ENCODE data around the gene SDK1.

Gene SDK1

DNA sequence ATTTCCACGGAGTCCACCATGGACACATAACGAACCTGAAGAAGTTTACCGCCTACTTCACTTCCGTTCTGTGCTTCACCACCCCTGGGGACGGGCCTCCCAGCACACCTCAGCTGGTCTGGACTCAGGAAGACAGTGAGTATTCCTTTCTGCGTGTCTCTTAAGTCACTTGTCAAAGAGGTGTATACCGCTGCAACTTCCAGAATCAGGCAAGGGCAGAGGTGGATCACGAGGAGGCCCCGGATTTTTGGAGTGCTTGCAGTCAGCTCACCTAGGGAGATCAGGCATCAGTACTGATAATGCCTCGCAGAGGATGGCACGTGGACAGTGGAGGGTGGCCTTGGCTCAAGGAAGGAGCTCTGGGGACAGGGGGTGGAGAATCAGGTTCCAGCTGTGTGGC lies 750.6 kb downstream of the SDK1 start:
- Histone ChIP-seq H3K4me1 (ENCODE audit: control insufficient read depth, insufficient read depth, low read length, poor library complexity, severe bottlenecking) (no peaks in the 10 kb centered on the region), H3K36me3 (ENCODE audit: control insufficient read depth, insufficient read depth, low read length) (no peaks in the 10 kb centered on the region), H3K27me3 (replicated peaks; ENCODE audit: control insufficient read depth, insufficient read depth, low read length, poor library complexity, severe bottlenecking) (peaks cover 4% of the 10 kb centered on the region), H3K9me3 (ENCODE audit: control insufficient read depth, low read length) (no peaks in the 10 kb centered on the region), H3K27ac (ENCODE audit: insufficient read depth, low read length, poor library complexity, severe bottlenecking) (no peak overlapping the region), H3K4me3 (ENCODE audit: insufficient read depth, low read depth, low read length, poor library complexity, severe bottlenecking) (no peak overlapping the region)
- no peak for DNase-seq

DNA sequence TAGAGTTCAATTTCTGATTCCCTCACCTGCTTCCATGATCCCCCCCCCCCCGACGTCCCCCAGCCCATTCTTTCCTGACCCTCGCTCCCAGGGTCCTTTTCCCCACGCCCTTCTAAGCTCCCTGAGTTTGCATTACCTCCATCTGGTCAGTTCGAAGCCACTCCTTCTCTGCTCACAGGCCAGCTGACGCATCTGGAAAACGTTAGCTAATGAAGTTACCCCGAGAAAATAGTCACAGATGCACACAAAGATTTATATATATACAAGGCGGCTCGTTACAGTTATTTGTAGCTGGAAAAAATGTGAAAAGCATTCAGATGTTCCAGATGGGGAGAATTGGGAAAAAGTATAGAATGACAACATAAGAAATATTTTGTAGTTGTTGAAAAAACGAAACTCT lies 751.1 kb downstream of the SDK1 start:
- no peak overlapping the region for H3K4me3 ChIP-seq (ENCODE audit: insufficient read depth, low read depth, low read length, poor library complexity, severe bottlenecking)
- no peak overlapping the region for H3K27ac ChIP-seq (ENCODE audit: insufficient read depth, low read length, poor library complexity, severe bottlenecking)
- peaks cover 4% of the 10 kb centered on the region for H3K27me3 ChIP-seq (replicated peaks; ENCODE audit: control insufficient read depth, insufficient read depth, low read length, poor library complexity, severe bottlenecking)
- no peaks in the 10 kb centered on the region for H3K9me3 ChIP-seq (ENCODE audit: control insufficient read depth, low read length)
- no peak for DNase-seq
- H3K36me3 ChIP-seq (ENCODE audit: control insufficient read depth, insufficient read depth, low read length): no peaks in the 10 kb centered on the region
- no peaks in the 10 kb centered on the region for H3K4me1 ChIP-seq (ENCODE audit: control insufficient read depth, insufficient read depth, low read length, poor library complexity, severe bottlenecking)

DNA sequence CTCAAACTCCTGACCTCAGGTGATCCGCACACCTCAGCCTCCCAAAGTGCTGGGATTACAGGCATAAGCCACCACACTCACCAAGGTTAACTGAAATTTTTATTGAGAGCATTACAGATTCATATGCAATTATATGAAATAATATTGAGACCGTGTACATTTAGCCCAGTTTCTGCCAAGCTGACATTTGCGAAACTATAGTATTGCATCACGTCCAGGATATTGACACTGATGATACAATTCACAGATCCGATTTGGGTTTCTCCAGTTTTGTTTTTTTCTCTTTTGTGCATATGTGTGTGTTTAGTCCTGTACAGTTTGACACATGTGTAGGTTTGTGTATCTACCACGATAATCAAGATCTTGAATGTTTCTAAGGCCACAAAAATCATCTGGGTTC lies 753.1 kb downstream of the SDK1 start:
- H3K4me1 ChIP-seq (ENCODE audit: control insufficient read depth, insufficient read depth, low read length, poor library complexity, severe bottlenecking): no peaks in the 10 kb centered on the region
- no peaks in the 10 kb centered on the region for H3K9me3 ChIP-seq (ENCODE audit: control insufficient read depth, low read length)
- no peak for DNase-seq
- no peaks in the 10 kb centered on the region for H3K36me3 ChIP-seq (ENCODE audit: control insufficient read depth, insufficient read depth, low read length)
- H3K27me3 ChIP-seq (replicated peaks; ENCODE audit: control insufficient read depth, insufficient read depth, low read length, poor library complexity, severe bottlenecking): peaks cover 4% of the 10 kb centered on the region
- H3K4me3 ChIP-seq (ENCODE audit: insufficient read depth, low read depth, low read length, poor library complexity, severe bottlenecking): no peak overlapping the region
- no peak overlapping the region for H3K27ac ChIP-seq (ENCODE audit: insufficient read depth, low read length, poor library complexity, severe bottlenecking)

DNA sequence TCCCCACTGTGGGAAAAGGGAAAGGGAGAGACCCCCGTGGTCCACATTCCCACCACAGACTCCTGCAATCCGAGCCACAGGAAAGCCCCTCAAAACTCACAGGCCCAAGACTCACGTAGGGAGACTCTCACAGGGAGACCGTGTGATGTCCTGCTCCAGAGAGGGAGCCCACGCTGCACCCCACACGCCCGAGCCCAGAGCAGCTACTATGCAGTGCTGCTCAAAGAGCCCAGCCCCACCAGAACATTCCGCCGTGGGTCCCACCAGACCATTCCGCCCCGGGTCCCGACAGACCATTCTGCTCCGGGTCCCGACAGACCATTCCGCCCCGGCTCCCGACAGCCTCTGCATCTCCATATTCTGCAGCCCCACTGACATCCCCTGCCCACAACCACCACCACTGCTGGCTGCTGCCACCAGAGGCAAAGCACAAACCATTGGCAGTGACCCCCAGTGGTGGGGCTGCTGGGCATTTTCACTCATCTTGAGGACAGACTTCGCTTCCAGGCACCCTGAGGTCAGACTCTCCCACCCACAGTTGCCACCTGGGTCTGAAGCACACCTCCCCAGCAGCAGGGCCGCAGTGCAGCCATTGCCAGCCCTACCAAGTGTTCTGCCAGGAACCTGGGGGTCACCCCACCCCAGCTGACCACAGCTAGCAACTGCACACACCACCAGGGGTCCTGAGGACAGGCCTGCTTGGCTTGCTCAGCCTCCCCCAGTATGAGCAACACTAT lies 755.7 kb downstream of the SDK1 start:
- Histone ChIP-seq H3K4me3 (ENCODE audit: insufficient read depth, low read depth, low read length, poor library complexity, severe bottlenecking) (no peak overlapping the region), H3K36me3 (ENCODE audit: control insufficient read depth, insufficient read depth, low read length) (no peaks in the 10 kb centered on the region), H3K27me3 (replicated peaks; ENCODE audit: control insufficient read depth, insufficient read depth, low read length, poor library complexity, severe bottlenecking) (no peaks in the 10 kb centered on the region), H3K4me1 (ENCODE audit: control insufficient read depth, insufficient read depth, low read length, poor library complexity, severe bottlenecking) (no peaks in the 10 kb centered on the region), H3K9me3 (ENCODE audit: control insufficient read depth, low read length) (no peaks in the 10 kb centered on the region), H3K27ac (ENCODE audit: insufficient read depth, low read length, poor library complexity, severe bottlenecking) (no peak overlapping the region)
- no peak for DNase-seq

DNA sequence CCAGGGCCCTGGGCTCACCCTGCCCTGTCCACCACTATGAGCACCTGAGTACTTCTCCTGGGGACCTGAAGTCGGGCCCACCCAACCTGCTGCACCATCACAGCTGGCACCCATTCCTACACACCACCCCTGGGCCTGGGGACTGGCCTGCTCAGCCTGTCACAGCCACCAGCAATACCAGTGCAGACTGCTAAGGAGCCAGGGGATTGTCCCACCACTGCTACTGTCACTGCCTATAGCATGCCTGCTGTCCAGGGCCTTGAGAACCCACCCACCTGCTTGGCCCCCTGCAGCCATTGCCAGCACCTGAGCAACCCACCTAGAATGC lies 756.2 kb downstream of the SDK1 start:
- DNase-seq: no peak
- no peaks in the 10 kb centered on the region for H3K27me3 ChIP-seq (replicated peaks; ENCODE audit: control insufficient read depth, insufficient read depth, low read length, poor library complexity, severe bottlenecking)
- H3K9me3 ChIP-seq (ENCODE audit: control insufficient read depth, low read length): no peaks in the 10 kb centered on the region
- no peaks in the 10 kb centered on the region for H3K36me3 ChIP-seq (ENCODE audit: control insufficient read depth, insufficient read depth, low read length)
- no peak overlapping the region for H3K4me3 ChIP-seq (ENCODE audit: insufficient read depth, low read depth, low read length, poor library complexity, severe bottlenecking)
- H3K27ac ChIP-seq (ENCODE audit: insufficient read depth, low read length, poor library complexity, severe bottlenecking): no peak overlapping the region
- H3K4me1 ChIP-seq (ENCODE audit: control insufficient read depth, insufficient read depth, low read length, poor library complexity, severe bottlenecking): no peaks in the 10 kb centered on the region

DNA sequence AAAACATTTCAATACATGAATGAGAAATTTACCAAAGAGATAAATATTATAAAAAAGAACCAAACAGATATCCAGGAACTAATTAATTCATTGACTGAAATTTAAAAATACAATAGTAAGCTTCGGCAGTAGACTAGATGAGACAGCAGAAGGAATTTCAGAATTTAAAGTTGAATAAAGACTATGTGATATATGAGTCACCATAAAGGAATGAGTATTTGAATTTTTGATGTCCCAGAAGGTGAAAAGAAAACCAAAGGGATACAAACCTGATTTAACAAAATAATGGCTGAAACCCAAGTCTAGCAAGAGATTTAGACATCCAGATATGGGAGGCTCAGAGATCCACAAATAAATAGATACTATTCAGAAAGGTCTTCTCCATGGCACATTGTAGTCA lies 757.1 kb downstream of the SDK1 start:
- Histone ChIP-seq H3K27me3 (replicated peaks; ENCODE audit: control insufficient read depth, insufficient read depth, low read length, poor library complexity, severe bottlenecking) (no peaks in the 10 kb centered on the region), H3K36me3 (ENCODE audit: control insufficient read depth, insufficient read depth, low read length) (no peaks in the 10 kb centered on the region), H3K4me3 (ENCODE audit: insufficient read depth, low read depth, low read length, poor library complexity, severe bottlenecking) (no peak overlapping the region), H3K9me3 (ENCODE audit: control insufficient read depth, low read length) (no peaks in the 10 kb centered on the region), H3K4me1 (ENCODE audit: control insufficient read depth, insufficient read depth, low read length, poor library complexity, severe bottlenecking) (no peaks in the 10 kb centered on the region), H3K27ac (ENCODE audit: insufficient read depth, low read length, poor library complexity, severe bottlenecking) (no peak overlapping the region)
- no peak for DNase-seq

DNA sequence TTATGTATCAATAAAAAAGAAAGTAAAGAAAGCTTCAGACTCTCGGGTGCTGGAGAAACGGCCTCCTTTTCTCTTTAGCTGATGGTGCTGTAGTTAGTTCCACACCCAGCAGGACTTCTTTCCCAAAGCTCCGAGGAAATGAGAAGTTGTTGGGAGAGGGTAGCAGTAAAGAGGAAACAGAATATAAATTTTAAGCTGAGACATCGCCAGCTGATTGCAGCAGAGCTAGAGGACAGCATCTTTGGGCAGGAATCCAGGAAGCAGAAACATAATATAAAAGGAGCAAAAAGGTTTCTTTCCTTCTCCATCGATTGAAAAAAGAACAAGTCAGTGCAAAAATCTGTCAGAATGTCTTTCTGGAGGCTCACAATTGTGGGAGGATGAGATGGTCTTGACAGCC lies 764.1 kb downstream of the SDK1 start:
- Histone ChIP-seq H3K4me3 (ENCODE audit: insufficient read depth, low read depth, low read length, poor library complexity, severe bottlenecking) (no peak overlapping the region), H3K27me3 (replicated peaks; ENCODE audit: control insufficient read depth, insufficient read depth, low read length, poor library complexity, severe bottlenecking) (no peaks in the 10 kb centered on the region), H3K4me1 (ENCODE audit: control insufficient read depth, insufficient read depth, low read length, poor library complexity, severe bottlenecking) (no peaks in the 10 kb centered on the region), H3K27ac (ENCODE audit: insufficient read depth, low read length, poor library complexity, severe bottlenecking) (no peak overlapping the region), H3K9me3 (ENCODE audit: control insufficient read depth, low read length) (no peaks in the 10 kb centered on the region), H3K36me3 (ENCODE audit: control insufficient read depth, insufficient read depth, low read length) (no peaks in the 10 kb centered on the region)
- DNase-seq: no peak

DNA sequence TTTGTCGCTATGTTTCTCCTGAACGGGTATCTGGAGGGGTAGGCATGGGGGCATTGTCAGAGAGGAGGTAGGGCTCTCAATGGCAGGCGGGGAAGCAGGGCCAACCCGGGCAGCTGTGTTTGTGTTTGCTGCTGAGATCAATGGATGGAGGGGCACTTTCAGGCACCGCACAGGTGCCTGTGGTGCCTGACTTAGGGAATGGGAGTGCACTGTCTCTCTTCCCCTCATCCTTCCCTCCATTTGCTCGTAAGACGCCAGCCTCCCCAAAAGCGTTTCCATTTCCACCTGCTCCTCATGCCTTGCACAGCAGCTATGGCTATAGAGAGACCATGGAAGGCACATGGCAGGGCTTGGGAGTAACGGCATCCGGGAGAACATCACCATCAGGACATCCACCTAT lies 765.2 kb downstream of the SDK1 start:
- DNase-seq: no peak
- Histone ChIP-seq H3K4me3 (ENCODE audit: insufficient read depth, low read depth, low read length, poor library complexity, severe bottlenecking) (no peak overlapping the region), H3K27ac (ENCODE audit: insufficient read depth, low read length, poor library complexity, severe bottlenecking) (no peak overlapping the region), H3K36me3 (ENCODE audit: control insufficient read depth, insufficient read depth, low read length) (no peaks in the 10 kb centered on the region), H3K4me1 (ENCODE audit: control insufficient read depth, insufficient read depth, low read length, poor library complexity, severe bottlenecking) (no peaks in the 10 kb centered on the region), H3K27me3 (replicated peaks; ENCODE audit: control insufficient read depth, insufficient read depth, low read length, poor library complexity, severe bottlenecking) (no peaks in the 10 kb centered on the region), H3K9me3 (ENCODE audit: control insufficient read depth, low read length) (no peaks in the 10 kb centered on the region)

DNA sequence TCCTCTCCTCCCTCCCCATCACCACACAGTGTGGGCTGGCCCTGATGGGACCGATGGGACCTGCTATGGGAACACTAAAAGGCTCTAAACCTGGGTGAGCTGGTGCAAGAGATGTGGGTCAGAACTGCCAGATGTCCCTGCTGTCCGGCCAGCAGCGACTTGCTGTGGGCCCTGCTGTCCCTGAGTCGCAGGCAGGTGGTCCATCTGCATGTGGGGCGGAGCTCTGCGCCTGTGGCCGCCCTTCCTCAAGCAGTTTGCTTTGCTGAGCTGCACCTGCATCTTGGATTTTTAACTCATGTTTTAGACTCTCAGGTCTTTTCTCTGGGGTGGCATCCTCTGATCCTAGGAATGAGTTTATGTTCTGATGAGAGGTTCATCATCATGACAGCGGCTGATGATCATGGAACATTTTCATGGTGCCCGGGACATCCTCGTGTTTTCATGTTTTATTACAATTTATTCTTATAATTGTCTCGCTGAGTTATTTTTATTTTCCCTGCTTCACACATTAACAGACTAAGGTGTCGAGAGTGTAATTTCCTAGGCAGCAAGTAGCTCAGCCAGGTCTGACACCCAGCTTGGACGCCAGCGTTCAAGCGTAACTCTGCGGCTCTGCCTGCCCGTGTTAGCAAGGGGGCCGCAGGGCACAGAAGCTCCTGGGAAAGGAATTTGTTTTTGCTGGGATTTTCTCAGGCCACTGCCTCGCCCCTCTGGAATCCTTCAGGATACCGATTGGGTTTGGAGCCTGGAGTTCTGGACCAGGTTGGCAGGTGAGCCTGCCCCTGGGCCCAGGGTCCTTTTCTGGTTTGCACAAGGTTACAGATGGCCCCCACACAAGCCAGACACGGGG lies 765.8 kb downstream of the SDK1 start:
- no peak for DNase-seq
- Histone ChIP-seq H3K4me3 (ENCODE audit: insufficient read depth, low read depth, low read length, poor library complexity, severe bottlenecking) (no peak overlapping the region), H3K9me3 (ENCODE audit: control insufficient read depth, low read length) (no peaks in the 10 kb centered on the region), H3K4me1 (ENCODE audit: control insufficient read depth, insufficient read depth, low read length, poor library complexity, severe bottlenecking) (no peaks in the 10 kb centered on the region), H3K36me3 (ENCODE audit: control insufficient read depth, insufficient read depth, low read length) (no peaks in the 10 kb centered on the region), H3K27ac (ENCODE audit: insufficient read depth, low read length, poor library complexity, severe bottlenecking) (no peak overlapping the region), H3K27me3 (replicated peaks; ENCODE audit: control insufficient read depth, insufficient read depth, low read length, poor library complexity, severe bottlenecking) (no peaks in the 10 kb centered on the region)

DNA sequence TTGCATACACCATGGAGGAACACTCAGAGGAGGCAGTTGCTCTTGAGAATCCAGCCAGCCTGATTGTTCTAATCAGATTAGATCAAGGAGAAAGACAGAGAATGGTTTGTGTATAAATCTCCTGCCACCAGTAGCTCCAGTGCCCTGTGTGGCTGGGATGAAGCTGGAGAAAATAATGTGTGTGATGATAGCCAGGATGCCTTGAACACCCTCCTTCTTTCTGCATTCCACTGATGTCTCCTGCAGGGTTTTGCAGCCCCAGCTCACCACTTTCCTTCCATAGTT lies 766.4 kb downstream of the SDK1 start:
- Histone ChIP-seq H3K9me3 (ENCODE audit: control insufficient read depth, low read length) (no peaks in the 10 kb centered on the region), H3K27ac (ENCODE audit: insufficient read depth, low read length, poor library complexity, severe bottlenecking) (no peak overlapping the region), H3K27me3 (replicated peaks; ENCODE audit: control insufficient read depth, insufficient read depth, low read length, poor library complexity, severe bottlenecking) (no peaks in the 10 kb centered on the region), H3K36me3 (ENCODE audit: control insufficient read depth, insufficient read depth, low read length) (no peaks in the 10 kb centered on the region), H3K4me1 (ENCODE audit: control insufficient read depth, insufficient read depth, low read length, poor library complexity, severe bottlenecking) (no peaks in the 10 kb centered on the region), H3K4me3 (ENCODE audit: insufficient read depth, low read depth, low read length, poor library complexity, severe bottlenecking) (no peak overlapping the region)
- no peak for DNase-seq

All from effector memory CD4-positive, alpha-beta T cell (primary cell).